Erythroblast (primary cell): ENCODE results near the gene TBC1D25.
"Not testable (repeated sequence)": the region's sequence is repeated elsewhere in the genome, so short reads cannot be mapped to it uniquely, and the experiment has no call there.

Source experiments
- GATA1 ChIP-seq: IDR thresholded peaks from 2 replicates; pipeline ENCODE4 v1.6.1; 2011; ENCODE audit warnings: low read depth, mild to moderate bottlenecking, control low read depth, low read length, moderate library complexity
- POLR2A ChIP-seq: IDR thresholded peaks from 2 replicates; pipeline ENCODE4 v1.6.1; 2011; ENCODE audit warnings: mild to moderate bottlenecking, low read length

- TF ChIP-seq POLR2A, GATA1: not testable (repeated sequence)
Observed at GRCh38 chrX:48519481-48519880, 20.0 kb upstream of the TBC1D25 start.
